Activated CD8-positive, alpha-beta memory T cell treated with anti-CD3 and anti-CD28 coated beads, Interleukin-2, amount 50 U/mL, for 1 hour (primary cell): ENCODE results near the gene P2RX2.

Experiments used
- DNase-seq: peaks from one replicate; pipeline ENCODE4 v3.0.0-alpha.2; 2020; ENCODE audit errors: extremely low read depth

Gene P2RX2

DNA sequence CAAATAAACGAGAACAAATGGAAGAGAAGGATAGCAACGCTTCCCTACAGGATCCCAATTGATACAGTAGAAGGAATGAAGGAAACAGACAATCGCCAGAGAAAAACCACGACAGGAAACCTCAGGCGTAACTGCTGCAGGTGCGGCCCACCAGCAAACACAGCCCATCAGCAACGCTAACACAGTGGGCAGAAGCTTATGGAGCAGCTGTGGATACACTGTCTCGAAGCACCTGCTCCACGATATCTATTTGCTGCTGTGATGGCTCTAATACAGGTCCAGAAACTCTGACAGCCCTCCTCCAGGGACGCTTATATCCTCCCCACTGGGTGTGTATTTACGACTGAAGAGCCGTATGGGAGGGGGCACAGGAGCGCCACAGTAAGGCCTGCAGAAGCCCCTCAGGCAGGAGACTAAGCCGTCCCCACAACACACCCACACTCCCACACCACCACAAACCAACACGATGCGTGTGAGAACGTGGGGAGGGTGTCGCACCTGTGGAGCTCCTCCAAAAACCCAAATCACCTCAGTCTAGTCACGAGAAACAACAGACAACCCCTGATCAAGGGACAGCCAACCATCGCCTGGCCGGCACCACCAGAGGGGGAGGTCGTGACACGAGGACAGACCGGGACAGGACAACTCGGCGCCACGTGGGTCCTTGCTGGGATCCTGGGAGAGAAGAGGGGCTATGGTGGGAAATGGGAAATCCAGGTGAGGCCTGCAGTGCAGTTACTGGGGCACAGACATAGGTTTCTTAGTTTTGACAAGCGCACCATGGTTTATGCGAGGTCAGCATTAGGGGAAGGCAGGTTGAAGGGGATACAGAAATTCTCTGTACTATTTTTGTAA lies 44.6 kb downstream of the P2RX2 start:
- no peak for DNase-seq

- DNase-seq, result no peak
These were observed 45.9 kb downstream of the P2RX2 start for GRCh38 chr12:132664206-132665148.

DNA sequence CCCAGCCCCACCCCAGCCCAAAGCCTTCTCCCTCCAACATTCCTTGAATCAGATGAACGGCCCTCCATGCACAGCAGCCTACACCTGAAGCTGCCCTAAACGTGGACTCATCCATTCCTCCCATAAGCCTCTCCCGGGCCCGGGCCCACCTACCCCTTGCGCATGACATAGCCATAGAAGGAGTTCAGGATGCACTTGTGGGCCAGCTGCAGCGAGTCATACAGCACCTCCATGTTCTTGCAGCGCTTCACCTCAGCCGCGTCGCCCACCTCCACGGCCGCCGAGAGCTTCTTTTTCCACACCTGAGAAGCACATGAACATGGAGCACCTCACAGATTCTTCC lies 46.5 kb downstream of the P2RX2 start:
- DNase-seq, result no peak

DNA sequence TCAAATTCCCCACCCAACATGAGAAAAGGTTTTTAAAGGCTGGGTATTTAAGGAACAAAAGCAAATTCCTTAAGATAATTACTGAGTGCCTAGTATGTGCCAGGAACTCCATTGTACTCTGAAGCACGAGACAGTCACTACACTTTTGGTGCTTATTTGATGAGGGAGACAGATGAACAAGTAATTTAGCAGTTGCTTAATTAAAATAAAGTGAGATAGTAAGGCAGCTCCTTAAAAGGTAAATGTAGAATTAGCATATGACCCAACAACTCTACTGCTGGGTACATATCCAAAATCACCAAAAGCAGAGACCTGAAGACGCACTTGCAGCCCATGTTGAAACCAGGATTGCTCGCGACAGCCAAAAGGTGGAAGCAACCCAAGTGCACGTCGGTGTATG lies 47.2 kb downstream of the P2RX2 start:
- DNase-seq, result no peak

DNA sequence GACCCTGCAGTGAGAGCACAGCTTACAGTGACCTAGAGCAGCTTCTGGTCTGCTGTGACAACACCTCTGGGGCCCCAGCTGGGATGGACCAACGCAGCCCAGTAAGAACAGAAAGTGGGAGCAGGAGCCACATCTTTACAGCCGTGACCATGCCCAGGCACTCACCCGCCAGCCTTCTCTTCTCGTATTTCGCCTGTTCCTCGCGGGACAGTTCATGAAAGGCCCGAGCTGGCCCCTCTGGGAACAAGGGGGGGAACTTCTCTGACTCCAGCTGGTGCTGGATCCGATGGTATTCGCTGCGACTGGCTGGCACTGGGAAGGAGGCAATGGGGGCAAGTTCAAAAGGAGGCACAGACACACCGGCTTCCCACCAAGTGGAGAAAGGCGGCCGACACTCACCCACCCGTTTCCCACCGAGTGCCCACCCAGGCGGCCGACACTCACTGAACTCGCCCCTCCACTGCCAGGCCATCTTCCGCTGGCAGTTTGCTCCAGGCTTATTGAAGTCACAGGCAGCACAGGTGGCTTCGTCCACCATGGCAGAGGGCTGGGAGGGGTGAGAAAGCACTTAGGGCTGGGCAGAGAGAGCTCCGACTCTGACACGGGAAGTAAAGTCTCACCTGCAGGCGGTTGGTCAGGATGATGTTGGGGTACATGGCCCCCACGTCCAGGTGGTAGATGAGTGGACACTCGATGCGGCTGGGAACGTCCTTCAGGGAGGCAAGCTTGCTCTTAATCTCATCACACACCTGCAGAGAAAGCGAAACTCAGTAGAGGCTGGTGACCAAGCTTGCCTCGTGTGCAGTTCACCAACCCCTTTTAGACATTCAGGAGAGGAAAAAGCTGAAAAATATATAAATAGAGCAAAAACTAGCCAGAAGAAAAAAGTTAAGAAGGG lies 49.9 kb downstream of the P2RX2 start:
- no peak for DNase-seq

DNA sequence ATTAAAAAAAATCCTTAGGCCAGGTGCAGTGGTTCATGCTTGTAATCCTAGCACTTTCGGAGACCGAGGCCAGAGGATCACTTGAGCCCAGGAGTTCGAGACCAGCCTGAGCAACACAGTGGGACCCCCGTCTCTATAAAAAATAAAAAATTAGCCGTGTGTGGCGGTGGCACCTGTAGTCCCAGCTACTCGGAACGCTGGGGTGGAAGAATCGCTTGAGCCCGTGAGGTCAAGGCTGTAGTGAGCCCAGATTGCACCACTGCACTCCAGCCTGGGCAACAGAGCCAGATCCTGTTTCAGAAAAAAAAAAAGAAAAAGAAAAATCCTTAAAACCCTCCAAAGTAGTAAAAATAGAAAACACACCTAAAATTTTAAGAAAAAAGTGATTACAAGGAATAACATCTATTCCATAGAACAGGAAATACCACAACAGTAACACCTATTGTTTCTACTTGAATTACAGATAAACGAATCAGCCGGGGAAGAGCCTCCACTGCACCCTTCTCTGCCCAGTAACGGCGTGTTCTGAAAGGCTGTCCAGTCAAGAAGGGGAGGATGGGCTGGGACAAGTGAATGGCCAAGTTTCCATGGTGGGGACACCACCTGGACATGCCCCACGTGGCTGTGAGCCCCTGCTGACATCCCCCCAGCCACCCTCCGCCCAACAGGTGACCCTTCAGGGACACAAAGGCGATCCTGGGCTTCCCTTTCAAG lies 50.7 kb downstream of the P2RX2 start:
- no peak for DNase-seq
